Prostate gland (tissue), 2 donors: Measurements from ENCODE around the gene MAP7D2. TPM values are rescaled to one million over a fixed set of nuclear protein-coding genes. Genes with fewer than 3 reads are reported as not detected.

Experiments used
- DNase-seq: peaks from one replicate; pipeline ENCODE4 v3.0.0-alpha.2; 2019; ENCODE audit warnings: low spot score
- H3K27ac ChIP-seq, 2 donors: fragments of 200-600 bp; sonication (generic); 2 replicates each; pipeline ENCODE4 v1.5.1; 2017 to 2019
- H3K27me3 ChIP-seq: fragments of 200-600 bp; sonication (generic); replicated peaks from 2 replicates; pipeline ENCODE4 v1.5.1; 2019; ENCODE audit not compliant: insufficient read depth
- H3K36me3 ChIP-seq, 2 donors: fragments of 200-600 bp; sonication (generic); 1 replicate in 1 of 2; 2 replicates in 1 of 2; pipeline versions ENCODE4 v1.5.1 to v1.8.1; 2017 to 2019
- H3K4me1 ChIP-seq: fragments of 200-600 bp; sonication (generic); replicated peaks from 2 replicates; pipeline ENCODE4 v1.5.1; 2019
- H3K4me3 ChIP-seq, 2 donors: fragments of 200-600 bp; sonication (generic); 2 replicates each; pipeline ENCODE4 v1.5.1; 2017 to 2019
- H3K9me3 ChIP-seq: fragments of 200-600 bp; sonication (generic); 2 replicates; pipeline ENCODE4 v1.5.1; 2017
- CTCF ChIP-seq, 4 experiments: fragments of 200-600 bp in 2 of 4; fragments of 450-650 bp in 2 of 4; sonication (generic) in 2 of 4; IDR thresholded peaks; 1 replicate in 3 of 4; 2 replicates in 1 of 4; pipeline ENCODE4 v1.5.1; 2016 to 2019; ENCODE audit warnings: antibody characterized with exemption in 4 of 4, mild to moderate bottlenecking in 2 of 4, moderate library complexity in 2 of 4
- POLR2A ChIP-seq: fragments of 450-650 bp; IDR thresholded peaks from one replicate; pipeline ENCODE4 v1.6.1; 2016; ENCODE audit warnings: antibody characterized with exemption, mild to moderate bottlenecking
- POLR2AphosphoS5 ChIP-seq: sonication (generic); formaldehyde crosslinking; IDR thresholded peaks from one replicate; pipeline ENCODE4 v1.6.1; 2017; ENCODE audit warnings: antibody characterized with exemption
- WGBS: methylation state at CpG from one replicate; pipeline ENCODE4 v1.1.5; 2018; 5-methylcytosine and 5-hydroxymethylcytosine counted together
- intact Hi-C: fragments of 100-400 bp; cut with DNase I; formaldehyde crosslinking; loops from one replicate; pipeline ENCODE4 v1.14.2; 2022
- total RNA-seq, 2 donors: library from RNA; depleted of rRNA; stranded (reverse); fragments of >200 nt; gene quantifications; one replicate each; pipeline ENCODE4 v1.1.0, GENCODE V29; 2016

MAP7D2 gene
- total RNA-seq, 2 donors from 2014 or later = 1.3 to 9.9 TPM

- H3K9me3 ChIP-seq = no peaks in the 10 kb centered on the region
- 31% methylated on average over 1 of the region's 1 CpG for WGBS
- no peak for DNase-seq
- H3K27ac ChIP-seq = no peak overlapping the region
- no peaks in the 10 kb centered on the region for H3K36me3 ChIP-seq
- TF ChIP-seq CTCF (IDR thresholded peaks at IDR 0.05) (no peak), POLR2A (no peak), POLR2AphosphoS5 (no peak)
- intact Hi-C loops = no loop called here
- H3K4me3 ChIP-seq = no peak overlapping the region
- H3K4me1 ChIP-seq = no peaks in the 10 kb centered on the region
- H3K27me3 ChIP-seq = no peaks in the 10 kb centered on the region
Measured at GRCh38 chrX:20061855-20062254, 54.9 kb downstream of the MAP7D2 start.

DNA sequence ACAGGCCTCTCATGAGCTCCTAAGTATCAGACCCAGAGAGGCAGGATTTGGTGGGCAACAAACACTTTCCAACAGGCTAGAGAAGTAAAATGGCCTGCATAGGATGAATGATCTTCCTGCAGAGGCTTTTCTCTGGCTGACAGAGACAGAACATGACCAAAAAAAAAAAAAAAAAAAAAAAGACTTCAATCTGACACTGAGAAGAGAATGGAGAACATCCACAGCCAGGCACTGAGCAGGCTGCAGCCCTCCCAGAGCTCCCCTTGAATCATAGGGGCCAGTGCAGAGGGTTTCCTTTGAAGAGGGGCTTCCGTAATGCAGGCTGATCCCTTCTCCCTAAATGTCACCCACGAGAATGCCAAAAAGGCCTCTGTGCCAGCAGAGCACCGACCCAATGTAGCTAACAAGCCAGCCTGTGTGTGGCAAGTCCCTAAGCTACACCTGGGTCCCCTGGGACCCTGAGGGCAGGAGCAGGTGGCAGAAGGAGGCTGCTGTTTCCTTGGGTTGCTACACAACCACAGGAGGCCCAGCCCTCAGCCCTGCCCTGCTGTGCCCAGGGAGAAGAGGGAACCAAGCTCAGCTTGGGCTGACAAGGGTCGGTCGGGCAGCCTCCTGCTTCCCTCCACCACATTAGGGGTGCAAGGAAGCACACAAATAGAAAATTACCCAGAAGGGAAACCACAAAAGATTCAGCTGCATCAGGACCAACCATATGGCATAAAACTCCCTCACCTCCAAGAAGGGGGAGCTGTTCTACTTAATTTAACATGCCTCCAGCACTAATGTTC lies 55.6 kb downstream of the MAP7D2 start:
- no peak overlapping the region for H3K4me3 ChIP-seq
- no peaks in the 10 kb centered on the region for H3K27me3 ChIP-seq
- 77% methylated on average over 5 of the region's 5 CpGs for WGBS
- TF ChIP-seq POLR2A (no peak), CTCF (IDR thresholded peaks at IDR 0.05) (no peak), POLR2AphosphoS5 (no peak)
- no peaks in the 10 kb centered on the region for H3K9me3 ChIP-seq
- H3K36me3 ChIP-seq = no peaks in the 10 kb centered on the region
- no peak for DNase-seq
- H3K4me1 ChIP-seq = no peaks in the 10 kb centered on the region
- H3K27ac ChIP-seq = no peak overlapping the region
- intact Hi-C loops = no loop called here

DNA sequence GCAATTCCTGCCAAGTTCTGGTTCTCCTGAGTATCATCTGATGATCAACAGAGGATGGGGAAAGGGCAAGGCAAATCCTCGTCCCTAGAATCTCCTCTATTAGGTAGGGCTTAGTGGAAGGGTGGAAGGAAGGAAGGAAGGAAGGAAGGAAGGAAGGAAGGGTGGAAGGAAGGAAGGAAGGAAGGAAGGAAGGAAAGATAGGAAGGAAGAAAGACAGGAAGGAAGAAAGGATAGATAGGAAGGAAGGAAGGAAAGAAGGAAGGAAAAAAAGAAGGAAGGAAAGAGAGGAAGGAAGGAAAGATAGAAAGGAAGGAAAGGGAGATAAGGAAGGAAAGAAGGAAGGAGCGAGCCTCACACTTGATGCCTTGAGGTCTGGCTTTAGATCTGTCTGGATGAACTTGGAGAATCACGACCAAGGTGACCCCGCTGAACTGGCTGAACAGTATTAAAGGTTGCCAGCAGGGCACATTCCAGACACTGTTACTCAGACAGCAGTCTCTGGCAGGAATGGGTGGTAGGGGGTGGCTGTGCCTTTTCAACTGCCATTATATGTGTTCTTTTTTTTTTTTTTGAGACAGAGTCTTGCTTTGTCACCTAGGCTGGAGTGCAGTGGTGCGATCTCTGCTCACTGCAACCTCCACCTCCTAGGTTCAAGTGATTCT lies 57.1 kb downstream of the MAP7D2 start:
- TF ChIP-seq CTCF (IDR thresholded peaks at IDR 0.05) (no peak), POLR2AphosphoS5 (no peak), POLR2A (no peak)
- intact Hi-C loops = no loop called here
- H3K9me3 ChIP-seq = no peaks in the 10 kb centered on the region
- no peak overlapping the region for H3K4me3 ChIP-seq
- no peaks in the 10 kb centered on the region for H3K36me3 ChIP-seq
- DNase-seq = no peak
- no peaks in the 10 kb centered on the region for H3K4me1 ChIP-seq
- WGBS = 91% methylated on average over 5 of the region's 5 CpGs
- H3K27ac ChIP-seq = no peak overlapping the region
- no peaks in the 10 kb centered on the region for H3K27me3 ChIP-seq

DNA sequence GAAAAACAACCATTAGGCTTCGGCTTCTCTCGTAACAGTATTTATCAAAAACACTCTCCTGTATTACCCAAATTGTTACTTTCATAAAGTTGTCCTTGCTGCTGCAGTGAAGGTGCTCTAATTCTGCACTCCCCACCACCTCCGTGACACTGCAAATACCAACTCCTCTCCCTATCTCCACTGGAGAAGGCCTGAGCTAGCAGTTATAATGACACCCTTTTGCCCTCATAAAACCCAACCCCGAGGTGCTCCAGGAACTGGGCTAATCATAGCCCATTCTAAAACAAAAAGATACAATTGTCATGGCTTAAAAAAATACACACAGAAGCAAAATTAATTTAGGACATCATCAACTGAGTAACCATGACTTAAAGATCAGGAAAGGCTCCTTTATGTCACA lies 59.2 kb downstream of the MAP7D2 start:
- Histone ChIP-seq H3K36me3 (no peaks in the 10 kb centered on the region), H3K4me1 (no peaks in the 10 kb centered on the region), H3K27ac (no peak overlapping the region), H3K4me3 (no peak overlapping the region), H3K9me3 (no peaks in the 10 kb centered on the region), H3K27me3 (no peaks in the 10 kb centered on the region)
- TF ChIP-seq CTCF (IDR thresholded peaks at IDR 0.05) (no peak), POLR2A (no peak), POLR2AphosphoS5 (no peak)
- intact Hi-C loops = no loop called here
- 80% methylated on average over 4 of the region's 4 CpGs for WGBS
- DNase-seq = no peak

DNA sequence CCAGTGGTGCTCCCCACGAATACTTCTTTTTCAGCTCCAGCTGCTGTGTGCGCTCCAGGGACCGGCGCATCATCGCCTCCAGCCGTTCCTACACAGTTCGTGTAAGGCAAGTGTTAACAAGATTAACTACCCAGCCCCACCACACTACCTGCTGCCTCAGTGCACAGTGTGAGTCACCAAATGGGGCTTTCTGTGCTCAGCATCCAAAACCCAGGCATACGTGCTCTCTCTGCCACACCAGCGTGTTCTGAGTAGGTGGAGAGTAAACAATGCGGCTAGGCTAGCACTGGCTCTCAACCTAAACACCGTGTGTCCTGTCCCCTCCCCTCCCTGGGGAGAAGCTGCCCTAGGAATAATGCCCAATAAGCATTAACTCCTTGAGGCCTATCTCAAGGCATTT lies 60.0 kb downstream of the MAP7D2 start:
- intact Hi-C loops = no loop called here
- Histone ChIP-seq H3K27ac (no peak overlapping the region), H3K4me1 (no peaks in the 10 kb centered on the region), H3K27me3 (no peaks in the 10 kb centered on the region), H3K9me3 (no peaks in the 10 kb centered on the region), H3K36me3 (no peaks in the 10 kb centered on the region), H3K4me3 (no peak overlapping the region)
- DNase-seq = peak; percentile 4
- TF ChIP-seq POLR2A (no peak), POLR2AphosphoS5 (no peak), CTCF (IDR thresholded peaks at IDR 0.05) (no peak)
- WGBS = 42% methylated on average over 10 of the region's 11 CpGs
